Kidney (tissue), 14 donors: ENCODE results near the gene KCNN3. TPM values are rescaled to one million over a fixed set of nuclear protein-coding genes. Genes with fewer than 3 reads are reported as not detected.
"Not testable (repeated sequence)": the region's sequence is repeated elsewhere in the genome, so short reads cannot be mapped to it uniquely, and the experiment has no call there.

Experiments used
- DNase-seq, 5 donors: peaks; one replicate each; pipeline ENCODE4 v3.0.0-alpha.2; 2013 to 2020
- FAIRE-seq: peaks from 2 replicates; lab custom pipeline; 2012; peaks lifted over from hg19 to GRCh38; lab: Jason Lieb, UNC
- H3K27ac ChIP-seq, 2 donors: one replicate each; pipeline ENCODE4 v1.7.0; 2013; ENCODE audit warnings: low read depth in 2 of 2, low read length in 2 of 2, inconsistent platforms in 1 of 2
- H3K27me3 ChIP-seq: one replicate; pipeline ENCODE4 v1.7.1; 2013; ENCODE audit warnings: low read length, inconsistent platforms; ENCODE audit not compliant: control insufficient read depth, insufficient read depth
- H3K36me3 ChIP-seq, 3 donors: one replicate each; pipeline versions ENCODE4 v1.7.0 to v1.7.1; 2013; ENCODE audit warnings: low read length in 3 of 3, control low read depth in 1 of 3, inconsistent platforms in 1 of 3; ENCODE audit not compliant: insufficient read depth in 3 of 3, control insufficient read depth in 2 of 3
- H3K4me1 ChIP-seq, 3 donors: one replicate each; pipeline versions ENCODE4 v1.7.0 to v1.7.1; 2013; ENCODE audit warnings: low read length in 3 of 3, inconsistent platforms in 1 of 3, low read depth in 1 of 3; ENCODE audit not compliant: control insufficient read depth in 2 of 3, insufficient read depth in 2 of 3
- H3K4me3 ChIP-seq, 3 donors: one replicate each; pipeline versions ENCODE4 v1.7.0 to v1.8.1; 2013; ENCODE audit warnings: low read length in 3 of 3, control low read depth in 1 of 3, inconsistent platforms in 1 of 3
- H3K9ac ChIP-seq, 3 donors: one replicate each; pipeline versions ENCODE4 v1.7.0 to v1.7.1; 2013; ENCODE audit warnings: low read length in 3 of 3, control low read depth in 1 of 3, inconsistent platforms in 1 of 3
- H3K9me3 ChIP-seq, 3 donors: one replicate each; pipeline versions ENCODE4 v1.7.0 to v1.7.1; 2013; ENCODE audit warnings: low read length in 3 of 3, control low read depth in 1 of 3, inconsistent platforms in 1 of 3; ENCODE audit not compliant: control insufficient read depth in 2 of 3, insufficient read depth in 1 of 3
- intact Hi-C: fragments of 100-400 bp; cut with DNase I; formaldehyde crosslinking; loops from one replicate; pipeline ENCODE4 v1.11.1; 2022
- polyA plus RNA-seq: library from polyadenylated mRNA; stranded (reverse); fragments of 350-450 nt; fragmentation: Illumina TruSeq; extraction: RNeasy Lipid Tissue Mini Kit (QIAGEN cat#74804); gene quantifications from one replicate; pipeline ENCODE4 v1.2.3, GENCODE V29; 2014; ENCODE audit warnings: low read depth, low replicate concordance; ENCODE audit not compliant: insufficient read depth
- total RNA-seq: library from RNA; stranded (reverse); fragmentation: NEBNext Ultra II Directional; extraction: Animal tissue kit (Norgen Biotek cat#: 25700); gene quantifications from one replicate; pipeline ENCODE4 v1.2.1, GENCODE V29; 2021
- TF ChIP-seq, protein P1 (sequence below): IDR thresholded peaks from 3 replicates; pipeline ENCODE4 v1.5.1; 2012; ENCODE audit warnings: mild to moderate bottlenecking, moderate library complexity, borderline replicate concordance; ENCODE audit not compliant: insufficient read depth; ENCODE audit errors: extremely low read depth
- donor health status: control.
- donor health status: control.
- donor health status: control.
- donor health status: control.
- donor health status: control.
- donor health status: DM: yes; HTN: yes; CAD: no.
- donor health status: Normal renal cell carcinoma (clear cell type).

KCNN3 gene
- total and polyA plus RNA-seq, 2 donors from 2014 or later = 2.6 to 5.6 TPM

DNA sequence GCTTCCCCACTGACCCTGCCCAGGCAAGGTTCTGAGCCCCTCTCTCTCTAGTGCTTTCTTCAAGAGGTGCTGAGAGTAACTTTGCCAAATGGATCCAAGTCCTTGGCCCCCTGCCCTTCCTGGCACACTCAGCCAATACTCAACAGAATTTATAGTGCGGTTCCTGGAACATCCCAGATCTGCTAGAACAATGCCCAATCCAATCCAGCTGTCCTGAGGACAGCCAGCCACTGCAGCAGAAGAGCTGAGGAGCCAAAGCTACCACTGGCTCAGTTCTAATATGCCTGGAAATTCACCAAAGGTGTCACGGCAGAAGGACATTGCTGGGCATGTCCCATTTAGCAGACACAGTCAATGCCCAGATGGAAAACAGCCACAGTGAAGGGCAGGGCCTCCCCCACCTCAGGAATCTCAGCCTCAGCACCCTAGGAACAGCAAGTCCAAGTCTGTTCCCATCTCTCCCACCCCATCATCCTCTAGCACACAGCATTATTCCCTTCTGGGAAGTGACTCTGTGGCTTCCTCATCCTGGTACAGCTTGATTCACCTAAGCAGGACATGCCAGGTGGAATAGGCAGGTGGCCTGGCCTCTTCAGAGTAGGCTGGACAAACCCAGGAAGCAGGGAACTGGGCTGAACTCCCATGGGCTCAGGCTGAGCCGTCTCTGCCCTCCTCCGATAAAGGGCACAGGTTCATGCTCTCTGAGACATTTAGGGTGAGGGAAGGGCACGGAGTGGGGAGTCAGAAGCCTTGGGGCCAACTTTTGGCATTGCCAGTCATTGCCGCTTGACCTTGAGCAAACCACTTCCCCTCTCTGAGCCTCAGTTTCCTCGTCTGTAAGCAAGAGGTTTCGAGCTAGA, 41.8 kb upstream of the KCNN3 start:
- no peak for DNase-seq
- Histone ChIP-seq H3K27ac (no peak overlapping the region), H3K9me3 (no peaks in the 10 kb centered on the region), H3K27me3 (no peaks in the 10 kb centered on the region), H3K4me3 (no peak overlapping the region), H3K9ac (no peak overlapping the region), H3K4me1 (no peaks in the 10 kb centered on the region), H3K36me3 (no peaks in the 10 kb centered on the region)
- TF ChIP-seq, protein P1, sequence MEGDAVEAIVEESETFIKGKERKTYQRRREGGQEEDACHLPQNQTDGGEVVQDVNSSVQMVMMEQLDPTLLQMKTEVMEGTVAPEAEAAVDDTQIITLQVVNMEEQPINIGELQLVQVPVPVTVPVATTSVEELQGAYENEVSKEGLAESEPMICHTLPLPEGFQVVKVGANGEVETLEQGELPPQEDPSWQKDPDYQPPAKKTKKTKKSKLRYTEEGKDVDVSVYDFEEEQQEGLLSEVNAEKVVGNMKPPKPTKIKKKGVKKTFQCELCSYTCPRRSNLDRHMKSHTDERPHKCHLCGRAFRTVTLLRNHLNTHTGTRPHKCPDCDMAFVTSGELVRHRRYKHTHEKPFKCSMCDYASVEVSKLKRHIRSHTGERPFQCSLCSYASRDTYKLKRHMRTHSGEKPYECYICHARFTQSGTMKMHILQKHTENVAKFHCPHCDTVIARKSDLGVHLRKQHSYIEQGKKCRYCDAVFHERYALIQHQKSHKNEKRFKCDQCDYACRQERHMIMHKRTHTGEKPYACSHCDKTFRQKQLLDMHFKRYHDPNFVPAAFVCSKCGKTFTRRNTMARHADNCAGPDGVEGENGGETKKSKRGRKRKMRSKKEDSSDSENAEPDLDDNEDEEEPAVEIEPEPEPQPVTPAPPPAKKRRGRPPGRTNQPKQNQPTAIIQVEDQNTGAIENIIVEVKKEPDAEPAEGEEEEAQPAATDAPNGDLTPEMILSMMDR = no peak
- FAIRE-seq = no peak
- intact Hi-C loops = no loop called here

DNA sequence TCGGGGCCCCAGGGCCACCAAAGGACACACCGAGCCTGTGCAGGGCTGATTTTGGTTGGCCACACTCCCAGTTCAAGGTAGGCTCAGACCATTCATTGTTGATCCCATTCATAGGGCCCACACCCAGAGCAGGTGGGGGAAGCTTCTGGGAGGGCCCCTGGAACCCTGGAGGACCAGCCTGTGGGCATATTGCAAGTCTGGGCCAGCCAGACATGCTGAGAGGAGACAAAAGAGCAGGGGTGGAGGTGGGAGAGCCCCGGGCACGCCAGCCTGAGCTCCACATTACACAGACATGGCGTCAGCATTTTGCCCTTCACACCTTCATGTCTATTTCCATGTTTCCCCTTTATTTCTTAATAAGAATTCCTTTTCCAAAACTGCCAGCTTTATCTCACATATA, 40.8 kb upstream of the KCNN3 start:
- no peak for FAIRE-seq
- H3K27me3 ChIP-seq = no peaks in the 10 kb centered on the region
- no peaks in the 10 kb centered on the region for H3K36me3 ChIP-seq
- no peak overlapping the region for H3K4me3 ChIP-seq
- TF ChIP-seq, protein P1 = no peak
- H3K4me1 ChIP-seq = no peaks in the 10 kb centered on the region
- intact Hi-C loops = no loop called here
- no peak overlapping the region for H3K9ac ChIP-seq
- H3K27ac ChIP-seq = no peak overlapping the region
- H3K9me3 ChIP-seq = no peaks in the 10 kb centered on the region
- DNase-seq = no peak

DNA sequence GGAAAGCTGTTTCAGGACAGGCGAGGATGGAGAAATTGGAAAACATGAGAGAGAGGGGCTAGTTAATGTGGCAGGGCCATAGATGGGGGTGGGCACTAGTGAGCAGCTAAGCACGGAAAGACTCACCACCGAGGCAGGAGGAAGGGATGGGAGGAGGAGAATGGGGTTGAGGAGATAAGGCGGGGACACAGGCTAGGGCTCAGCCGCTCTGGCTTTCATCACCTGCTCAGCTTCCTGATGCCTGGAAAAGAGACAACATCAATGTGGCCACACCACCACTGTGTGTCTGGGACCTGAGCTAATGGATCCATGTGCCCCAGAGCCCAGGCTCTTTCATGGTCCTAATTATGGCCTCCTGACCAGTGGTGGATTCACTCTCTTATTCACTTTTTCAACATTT, 38.9 kb upstream of the KCNN3 start:
- DNase-seq = no peak
- no peak overlapping the region for H3K9ac ChIP-seq
- H3K4me1 ChIP-seq = no peaks in the 10 kb centered on the region
- no peaks in the 10 kb centered on the region for H3K27me3 ChIP-seq
- no peak overlapping the region for H3K4me3 ChIP-seq
- FAIRE-seq = no peak
- H3K27ac ChIP-seq = no peak overlapping the region
- TF ChIP-seq, protein P1 = no peak
- no peaks in the 10 kb centered on the region for H3K9me3 ChIP-seq
- intact Hi-C loops = no loop called here
- no peaks in the 10 kb centered on the region for H3K36me3 ChIP-seq

DNA sequence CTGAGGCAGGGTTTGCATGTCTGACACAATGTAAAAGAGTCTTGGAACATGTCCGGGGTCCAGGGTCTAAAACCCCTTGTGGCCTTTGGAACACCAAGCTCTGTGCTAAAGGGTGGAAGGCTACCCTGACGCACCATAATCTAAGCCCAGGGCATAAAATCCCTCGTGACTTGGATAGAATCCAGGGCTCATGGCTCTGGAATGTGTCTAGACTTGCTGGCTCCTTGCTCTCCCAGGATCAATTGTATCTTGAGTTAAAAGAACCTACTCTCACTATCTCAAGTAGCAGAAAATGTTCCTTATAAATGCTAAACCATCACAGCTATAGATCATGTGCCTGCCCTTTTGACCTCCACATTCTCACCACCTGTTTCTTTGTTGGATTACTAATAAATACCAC, 38.0 kb upstream of the KCNN3 start:
- H3K27ac ChIP-seq, DNase-seq, H3K9ac ChIP-seq, intact Hi-C loops, H3K4me3 ChIP-seq, FAIRE-seq, H3K4me1 ChIP-seq, H3K27me3 ChIP-seq, H3K9me3 ChIP-seq, H3K36me3 ChIP-seq: not testable (repeated sequence)
